Peyer's patch (tissue), 4 donors: ENCODE results near the gene ZNF468. TPM values are rescaled to one million over a fixed set of nuclear protein-coding genes. Genes with fewer than 3 reads are reported as not detected.
"Not testable (repeated sequence)": the region's sequence is repeated elsewhere in the genome, so short reads cannot be mapped to it uniquely, and the experiment has no call there.

ENCODE experiments used
- DNase-seq, 3 donors: peaks; one replicate each; pipeline ENCODE4 v3.0.0-alpha.2; 2017 to 2019
- H3K27ac ChIP-seq, 4 donors: fragments of 200-600 bp; sonication (generic); one replicate each; pipeline ENCODE4 v1.5.1; 2016 to 2019
- H3K27me3 ChIP-seq, 2 donors: fragments of 200-600 bp; sonication (generic); one replicate each; pipeline ENCODE4 v1.5.1; 2019
- H3K36me3 ChIP-seq, 3 donors: fragments of 200-600 bp; sonication (generic); one replicate each; pipeline ENCODE4 v1.5.1; 2016 to 2019
- H3K4me1 ChIP-seq, 4 donors: fragments of 200-600 bp; sonication (generic); one replicate each; pipeline ENCODE4 v1.5.1; 2016 to 2019
- H3K4me3 ChIP-seq, 4 donors: fragments of 200-600 bp; sonication (generic); 1 replicate in 3 of 4; 2 replicates in 1 of 4; pipeline ENCODE4 v1.5.1; 2016 to 2019; ENCODE audit warnings: mild to moderate bottlenecking in 1 of 4
- H3K9me3 ChIP-seq, 4 donors: fragments of 200-600 bp; sonication (generic); one replicate each; pipeline ENCODE4 v1.5.1; 2016 to 2019; ENCODE audit warnings: mild to moderate bottlenecking in 1 of 4
- POLR2A ChIP-seq, 2 donors: fragments of 450-650 bp; IDR thresholded peaks; one replicate each; pipeline ENCODE4 v1.5.1; 2017; ENCODE audit warnings: antibody characterized with exemption in 2 of 2, mild to moderate bottlenecking in 2 of 2, moderate library complexity in 2 of 2
- total RNA-seq, 4 donors: library from RNA; depleted of rRNA; stranded (reverse); fragments of >200 nt; gene quantifications; one replicate each; pipeline ENCODE4 v1.1.0, GENCODE V29; 2016
- TF ChIP-seq, protein P1 (sequence below), 6 experiments: fragments of 450-650 bp in 4 of 6; fragments of 200-600 bp in 2 of 6; sonication (generic) in 1 of 6; IDR thresholded peaks; one replicate each; pipeline ENCODE4 v1.5.1; 2017 to 2019; ENCODE audit warnings: antibody characterized with exemption in 6 of 6, mild to moderate bottlenecking in 3 of 6, moderate library complexity in 1 of 6

Gene ZNF468
- total RNA-seq, 4 donors from 2014 or later: 17.3 to 25.6 (median 18.5) TPM

DNA sequence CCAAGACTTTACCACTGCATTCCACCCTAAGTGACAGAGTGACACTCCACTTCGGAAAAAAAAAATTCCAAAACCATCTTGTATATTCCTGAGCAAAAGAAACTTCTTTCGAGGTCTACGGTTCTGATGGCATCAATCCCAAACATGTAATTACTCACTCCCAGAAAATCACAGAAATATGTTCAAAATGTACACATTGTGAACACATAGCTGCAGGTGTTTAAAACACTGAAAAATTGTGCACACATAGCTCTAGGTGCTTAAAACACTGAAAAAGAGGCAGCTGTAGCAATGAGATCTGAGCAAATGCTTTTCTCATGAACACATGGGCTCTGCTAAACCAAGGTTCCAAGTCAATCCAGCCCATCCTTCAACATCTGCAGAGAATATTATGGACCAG lies 14.0 kb upstream of the ZNF468 start:
- Histone ChIP-seq H3K36me3 (no peaks in the 10 kb centered on the region), H3K4me3 (no peak overlapping the region), H3K9me3 (peaks cover 0 to under 1% (median 0%) of the 10 kb centered on the region in 4 donors), H3K27ac (no peak overlapping the region), H3K4me1 (no peaks in the 10 kb centered on the region), H3K27me3 (no peaks in the 10 kb centered on the region)
- no peak for TF ChIP-seq POLR2A (IDR thresholded peaks at IDR 0.05)
- TF ChIP-seq, protein P1, sequence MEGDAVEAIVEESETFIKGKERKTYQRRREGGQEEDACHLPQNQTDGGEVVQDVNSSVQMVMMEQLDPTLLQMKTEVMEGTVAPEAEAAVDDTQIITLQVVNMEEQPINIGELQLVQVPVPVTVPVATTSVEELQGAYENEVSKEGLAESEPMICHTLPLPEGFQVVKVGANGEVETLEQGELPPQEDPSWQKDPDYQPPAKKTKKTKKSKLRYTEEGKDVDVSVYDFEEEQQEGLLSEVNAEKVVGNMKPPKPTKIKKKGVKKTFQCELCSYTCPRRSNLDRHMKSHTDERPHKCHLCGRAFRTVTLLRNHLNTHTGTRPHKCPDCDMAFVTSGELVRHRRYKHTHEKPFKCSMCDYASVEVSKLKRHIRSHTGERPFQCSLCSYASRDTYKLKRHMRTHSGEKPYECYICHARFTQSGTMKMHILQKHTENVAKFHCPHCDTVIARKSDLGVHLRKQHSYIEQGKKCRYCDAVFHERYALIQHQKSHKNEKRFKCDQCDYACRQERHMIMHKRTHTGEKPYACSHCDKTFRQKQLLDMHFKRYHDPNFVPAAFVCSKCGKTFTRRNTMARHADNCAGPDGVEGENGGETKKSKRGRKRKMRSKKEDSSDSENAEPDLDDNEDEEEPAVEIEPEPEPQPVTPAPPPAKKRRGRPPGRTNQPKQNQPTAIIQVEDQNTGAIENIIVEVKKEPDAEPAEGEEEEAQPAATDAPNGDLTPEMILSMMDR (IDR thresholded peaks at IDR 0.05): no peak
- no peak for DNase-seq

- not testable (repeated sequence) for H3K4me3 ChIP-seq, H3K4me1 ChIP-seq, H3K36me3 ChIP-seq, DNase-seq, H3K9me3 ChIP-seq, H3K27ac ChIP-seq, H3K27me3 ChIP-seq
Observed at GRCh38 chr19:52868031-52868430, 10.6 kb upstream of the ZNF468 start.

- not testable (repeated sequence) for H3K27me3 ChIP-seq, H3K9me3 ChIP-seq, H3K4me1 ChIP-seq
- peak overlapping the region; percentile 58 to 73 (median 71) for H3K4me3 ChIP-seq
- DNase-seq: peak in 1 of 3 donors; percentile 53
- peaks cover 0 to 26% (median 0%) of the 10 kb centered on the region in 3 donors for H3K36me3 ChIP-seq
- H3K27ac ChIP-seq: peak overlapping the region in 3 of 4 donors; percentile 72 to 74 (median 73)
Observed at GRCh38 chr19:52856540-52857377, 660 bp downstream of the ZNF468 start.

GRCh38 chr19:52847352-52847751 lies 10.1 kb downstream of the ZNF468 start:
- Histone ChIP-seq H3K9me3 (peaks cover 0 to 44% (median 13%) of the 10 kb centered on the region in 4 donors), H3K36me3 (peaks cover 7 to 90% (median 7%) of the 10 kb centered on the region in 3 donors)
- H3K4me1 ChIP-seq, H3K27ac ChIP-seq, H3K4me3 ChIP-seq, DNase-seq, H3K27me3 ChIP-seq: not testable (repeated sequence)

- not testable (repeated sequence) for H3K4me1 ChIP-seq, DNase-seq, H3K27ac ChIP-seq, H3K4me3 ChIP-seq, H3K27me3 ChIP-seq
- H3K9me3 ChIP-seq: peaks cover 0 to 81% (median 28%) of the 10 kb centered on the region in 4 donors
- H3K36me3 ChIP-seq: peaks cover 4 to 66% (median 9%) of the 10 kb centered on the region in 3 donors
Observed at GRCh38 chr19:52840825-52841465, 16.5 kb downstream of the ZNF468 start.

DNA sequence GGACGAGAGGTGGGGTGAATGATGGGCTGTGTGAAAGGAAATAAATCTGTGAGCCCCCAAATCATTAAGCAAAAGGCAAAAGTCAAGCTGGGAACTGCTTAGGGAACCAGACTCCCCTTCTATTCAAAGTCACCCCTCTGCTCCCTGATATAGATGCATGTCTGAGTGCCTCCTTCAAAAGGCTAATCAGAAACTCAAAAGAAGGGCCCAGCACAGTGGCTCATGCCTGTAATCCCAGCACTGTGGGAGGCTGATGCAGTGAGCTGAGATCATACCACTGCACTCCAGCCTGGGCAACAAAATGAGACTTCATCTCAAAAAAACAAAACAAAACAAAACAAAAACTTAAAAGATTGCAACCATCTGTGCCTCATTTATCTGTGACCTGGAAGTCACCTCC lies 23.1 kb downstream of the ZNF468 start:
- not testable (repeated sequence) for H3K4me3 ChIP-seq, H3K36me3 ChIP-seq, H3K4me1 ChIP-seq, H3K27me3 ChIP-seq, DNase-seq, H3K27ac ChIP-seq
- peaks cover 0 to 30% (median 3%) of the 10 kb centered on the region in 4 donors for H3K9me3 ChIP-seq

DNA sequence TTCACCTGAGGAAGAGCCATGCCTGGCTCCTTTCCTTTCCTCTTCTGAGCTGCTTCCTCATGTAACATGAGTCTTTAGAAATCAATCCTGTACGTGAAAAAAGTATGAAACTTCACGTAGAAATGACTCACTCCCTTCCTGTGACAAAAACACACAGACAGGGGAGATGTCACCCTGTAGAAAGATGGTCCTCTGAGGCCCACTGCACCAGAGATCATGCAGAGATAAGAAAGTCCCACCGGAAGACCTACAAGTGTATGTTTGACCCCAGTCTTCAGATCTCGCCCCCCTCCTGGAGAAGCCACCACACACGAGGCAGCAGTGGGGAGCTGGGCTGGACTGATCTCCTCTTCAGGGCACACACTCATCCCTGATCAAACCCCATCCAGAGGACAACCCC lies 23.9 kb downstream of the ZNF468 start:
- not testable (repeated sequence) for DNase-seq, H3K4me1 ChIP-seq, H3K27ac ChIP-seq, H3K27me3 ChIP-seq, H3K4me3 ChIP-seq, H3K36me3 ChIP-seq
- H3K9me3 ChIP-seq: peaks cover 0 to 23% (median 0%) of the 10 kb centered on the region in 4 donors

- H3K36me3 ChIP-seq, H3K4me1 ChIP-seq, H3K27ac ChIP-seq, H3K27me3 ChIP-seq, DNase-seq, H3K9me3 ChIP-seq, H3K4me3 ChIP-seq: not testable (repeated sequence)
Observed at GRCh38 chr19:52829866-52830265, 27.6 kb downstream of the ZNF468 start.

- H3K36me3 ChIP-seq: no peaks in the 10 kb centered on the region
- TF ChIP-seq POLR2A (IDR thresholded peaks at IDR 0.05): no peak
- TF ChIP-seq, protein P1 (IDR thresholded peaks at IDR 0.05): no peak
- H3K27ac ChIP-seq: no peak overlapping the region
- no peak overlapping the region for H3K4me3 ChIP-seq
- no peaks in the 10 kb centered on the region for H3K4me1 ChIP-seq
- H3K9me3 ChIP-seq: no peaks in the 10 kb centered on the region
- DNase-seq: no peak
- H3K27me3 ChIP-seq: no peaks in the 10 kb centered on the region
Observed at GRCh38 chr19:52825765-52826164, 31.7 kb downstream of the ZNF468 start.
